ENCODE measurements around the gene SGSM1.

Gene SGSM1

DNA sequence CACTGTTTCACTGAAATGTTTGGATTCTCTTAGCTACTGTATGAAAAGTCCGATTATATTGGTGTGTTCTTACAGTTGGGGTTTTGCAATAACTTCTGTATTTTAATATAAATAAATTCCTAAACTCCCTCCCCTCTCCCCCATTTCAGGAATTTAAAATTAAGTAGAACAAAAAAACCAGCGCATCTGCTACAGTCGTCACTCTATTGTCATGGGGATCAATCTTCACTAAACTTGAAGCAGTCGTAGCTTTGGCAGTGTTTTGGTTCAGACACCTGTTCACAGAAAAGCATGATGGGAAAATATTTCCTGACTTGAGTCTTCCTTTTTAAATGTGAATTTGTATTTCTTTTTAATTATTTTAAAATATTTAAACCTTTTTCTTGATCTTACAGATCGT, 40.8 kb upstream of the SGSM1 start:
- no peak overlapping the region for H3K4me3 ChIP-seq (ENCODE audit: low read depth, low read length)
- POLR2A ChIA-PET, result no interaction called here
- no peaks in the 10 kb centered on the region for H3K4me1 ChIP-seq (ENCODE audit: control insufficient read depth, insufficient read depth, low read length)
- CTCF ChIA-PET, result no interaction called here
- no peaks in the 10 kb centered on the region for H3K9me3 ChIP-seq (ENCODE audit: control insufficient read depth, insufficient read depth, low read depth, low read length)
- no peak overlapping the region for H3K27ac ChIP-seq (ENCODE audit: extremely low read depth, low read depth, low read length)
- TF ChIP-seq ZNF76 (tag by site-specific recombination; IDR thresholded peaks at IDR 0.05; ENCODE audit: borderline replicate concordance, low read depth), result no peak
- TF ChIP-seq ZBTB8A (tag by site-specific recombination; IDR thresholded peaks at IDR 0.05), result no peak
- TF ChIP-seq PRDM2 (tag by site-specific recombination; IDR thresholded peaks at IDR 0.05; ENCODE audit: borderline replicate concordance), result no peak
- no peak for TF ChIP-seq ZBTB1 (tag by site-specific recombination; IDR thresholded peaks at IDR 0.05)
- no peak for TF ChIP-seq INSM2 (tag by site-specific recombination; IDR thresholded peaks at IDR 0.05)
- TF ChIP-seq ZNF404 (tag by site-specific recombination; IDR thresholded peaks at IDR 0.05), result no peak
- H3K36me3 ChIP-seq (ENCODE audit: control insufficient read depth in 2 of 2, insufficient read depth in 1 of 2, low read length in 2 of 2), result no peaks in the 10 kb centered on the region

DNA sequence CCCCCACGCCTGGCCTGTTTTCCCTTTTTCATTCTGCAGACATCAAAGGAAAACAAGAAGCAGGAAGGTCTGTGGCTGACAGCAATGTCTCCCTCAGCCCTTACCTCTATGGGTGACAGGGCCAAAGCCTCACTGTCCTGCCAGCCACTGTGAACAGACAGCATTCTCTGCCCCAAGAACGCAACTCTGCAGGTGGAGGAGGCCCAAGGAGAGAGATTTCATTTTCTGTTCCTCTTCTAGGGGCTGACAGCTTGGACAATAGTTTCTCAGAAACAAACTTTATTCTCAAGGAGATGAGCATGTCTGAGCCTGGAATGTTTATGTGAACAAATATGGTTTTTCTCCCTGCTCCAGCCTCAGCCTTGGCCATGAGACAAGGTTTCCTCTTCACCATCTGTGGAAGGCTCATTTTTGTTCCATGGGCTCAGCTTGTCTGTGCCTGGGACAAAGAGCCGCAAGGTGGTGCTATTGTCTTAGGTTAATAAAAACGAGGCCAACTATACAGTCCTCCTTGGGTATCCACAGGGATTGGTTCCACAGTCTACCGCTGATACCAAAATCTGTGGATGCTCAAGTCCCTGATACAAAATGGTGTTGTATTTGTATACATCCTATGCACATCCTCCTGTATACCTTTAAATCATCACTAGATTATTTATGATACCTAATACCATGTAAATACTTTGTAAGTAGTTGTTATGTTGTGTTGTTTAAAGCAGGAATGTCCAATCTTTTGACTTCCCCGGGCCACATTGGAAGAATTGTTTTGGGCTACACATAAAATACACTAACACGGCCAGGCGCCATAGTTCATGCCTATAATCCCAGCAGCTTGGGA, 37.3 kb upstream of the SGSM1 start:
- no peak for TF ChIP-seq ZNF175 (tag by site-specific recombination; IDR thresholded peaks at IDR 0.05)
- peak; percentile 95 for TF ChIP-seq ZNF654 (tag by site-specific recombination; IDR thresholded peaks at IDR 0.05; ENCODE audit: low read depth)
- TF ChIP-seq IKZF3 (tag by site-specific recombination; IDR thresholded peaks at IDR 0.05), result peak; percentile 30; the same call in 1 of the 2 replicates
- POLR2A ChIA-PET, result no interaction called here
- H3K9me3 ChIP-seq (ENCODE audit: control insufficient read depth, insufficient read depth, low read depth, low read length), result no peaks in the 10 kb centered on the region
- H3K4me3 ChIP-seq (ENCODE audit: low read depth, low read length), result no peak overlapping the region
- no peak overlapping the region for H3K27ac ChIP-seq (ENCODE audit: extremely low read depth, low read depth, low read length)
- CTCF ChIA-PET, result interaction anchor here (0.6 to 7.1 kb wide), 30 partner anchors 11 to 997 kb away, joined by 3 to 121 read pairs (median 5); partner anchors contain the start of gene SGSM1
- no peaks in the 10 kb centered on the region for H3K4me1 ChIP-seq (ENCODE audit: control insufficient read depth, insufficient read depth, low read length)
- no peaks in the 10 kb centered on the region for H3K36me3 ChIP-seq (ENCODE audit: control insufficient read depth in 2 of 2, insufficient read depth in 1 of 2, low read length in 2 of 2)

DNA sequence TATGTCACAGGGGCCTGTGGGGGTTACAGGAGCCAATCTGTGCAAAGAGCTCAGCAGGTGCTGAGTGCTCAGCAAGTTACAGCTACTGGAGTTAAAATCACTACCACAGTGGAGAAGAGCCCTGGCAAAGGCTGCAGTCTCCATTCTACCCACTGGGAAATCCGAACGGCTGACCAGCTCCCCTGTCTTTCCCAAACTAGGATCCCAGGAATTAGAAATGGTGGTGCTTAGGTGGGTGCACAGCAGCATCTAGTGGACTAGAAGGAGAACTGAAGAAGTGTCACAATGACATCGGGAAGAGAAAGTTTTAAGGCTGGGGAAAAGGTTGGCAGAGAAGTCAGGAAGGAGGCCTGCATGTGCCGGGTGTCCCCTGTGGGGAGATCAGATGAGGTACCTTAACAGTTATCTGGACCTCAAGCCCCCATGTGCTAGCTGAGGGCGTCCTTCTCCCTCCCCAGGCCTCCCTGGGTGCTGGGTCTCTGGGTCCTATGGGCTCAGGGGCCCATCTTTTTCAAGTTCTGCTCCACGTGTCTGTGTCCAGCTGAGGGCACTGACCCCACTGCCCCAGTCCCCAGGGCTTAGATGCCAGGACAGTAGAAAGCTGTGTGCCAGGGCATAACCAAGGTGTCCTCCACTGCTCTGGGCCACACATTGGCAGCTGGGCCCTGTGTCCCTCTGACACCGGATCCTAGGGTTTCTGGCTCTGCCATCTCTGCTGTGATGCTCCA, 33.4 kb upstream of the SGSM1 start:
- ChIA-PET POLR2A (interaction anchor here (0.8 kb wide), 1 partner anchor 15 kb away, joined by 3 read pairs; no protein-coding TSS in a partner anchor), CTCF (interaction anchor here (0.6 to 7.1 kb wide), 29 partner anchors 8 to 671 kb away, joined by 3 to 121 read pairs (median 4); no protein-coding TSS in a partner anchor)
- Histone ChIP-seq H3K9me3 (ENCODE audit: control insufficient read depth, insufficient read depth, low read depth, low read length) (no peaks in the 10 kb centered on the region), H3K27ac (ENCODE audit: extremely low read depth, low read depth, low read length) (no peak overlapping the region), H3K4me1 (ENCODE audit: control insufficient read depth, insufficient read depth, low read length) (no peaks in the 10 kb centered on the region), H3K4me3 (ENCODE audit: low read depth, low read length) (no peak overlapping the region), H3K36me3 (ENCODE audit: control insufficient read depth in 2 of 2, insufficient read depth in 1 of 2, low read length in 2 of 2) (no peaks in the 10 kb centered on the region)
- TF ChIP-seq, protein P1, sequence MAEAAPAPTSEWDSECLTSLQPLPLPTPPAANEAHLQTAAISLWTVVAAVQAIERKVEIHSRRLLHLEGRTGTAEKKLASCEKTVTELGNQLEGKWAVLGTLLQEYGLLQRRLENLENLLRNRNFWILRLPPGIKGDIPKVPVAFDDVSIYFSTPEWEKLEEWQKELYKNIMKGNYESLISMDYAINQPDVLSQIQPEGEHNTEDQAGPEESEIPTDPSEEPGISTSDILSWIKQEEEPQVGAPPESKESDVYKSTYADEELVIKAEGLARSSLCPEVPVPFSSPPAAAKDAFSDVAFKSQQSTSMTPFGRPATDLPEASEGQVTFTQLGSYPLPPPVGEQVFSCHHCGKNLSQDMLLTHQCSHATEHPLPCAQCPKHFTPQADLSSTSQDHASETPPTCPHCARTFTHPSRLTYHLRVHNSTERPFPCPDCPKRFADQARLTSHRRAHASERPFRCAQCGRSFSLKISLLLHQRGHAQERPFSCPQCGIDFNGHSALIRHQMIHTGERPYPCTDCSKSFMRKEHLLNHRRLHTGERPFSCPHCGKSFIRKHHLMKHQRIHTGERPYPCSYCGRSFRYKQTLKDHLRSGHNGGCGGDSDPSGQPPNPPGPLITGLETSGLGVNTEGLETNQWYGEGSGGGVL (tag by site-specific recombination; IDR thresholded peaks at IDR 0.05), result no peak
- peak; percentile 75 for TF ChIP-seq ZNF654 (tag by site-specific recombination; IDR thresholded peaks at IDR 0.05; ENCODE audit: low read depth)
- no peak for TF ChIP-seq ZNF114 (tag by site-specific recombination; IDR thresholded peaks at IDR 0.05)
- TF ChIP-seq BCL11A (tag by site-specific recombination; IDR thresholded peaks at IDR 0.05; ENCODE audit: low read depth), result no peak
- TF ChIP-seq, protein P2, sequence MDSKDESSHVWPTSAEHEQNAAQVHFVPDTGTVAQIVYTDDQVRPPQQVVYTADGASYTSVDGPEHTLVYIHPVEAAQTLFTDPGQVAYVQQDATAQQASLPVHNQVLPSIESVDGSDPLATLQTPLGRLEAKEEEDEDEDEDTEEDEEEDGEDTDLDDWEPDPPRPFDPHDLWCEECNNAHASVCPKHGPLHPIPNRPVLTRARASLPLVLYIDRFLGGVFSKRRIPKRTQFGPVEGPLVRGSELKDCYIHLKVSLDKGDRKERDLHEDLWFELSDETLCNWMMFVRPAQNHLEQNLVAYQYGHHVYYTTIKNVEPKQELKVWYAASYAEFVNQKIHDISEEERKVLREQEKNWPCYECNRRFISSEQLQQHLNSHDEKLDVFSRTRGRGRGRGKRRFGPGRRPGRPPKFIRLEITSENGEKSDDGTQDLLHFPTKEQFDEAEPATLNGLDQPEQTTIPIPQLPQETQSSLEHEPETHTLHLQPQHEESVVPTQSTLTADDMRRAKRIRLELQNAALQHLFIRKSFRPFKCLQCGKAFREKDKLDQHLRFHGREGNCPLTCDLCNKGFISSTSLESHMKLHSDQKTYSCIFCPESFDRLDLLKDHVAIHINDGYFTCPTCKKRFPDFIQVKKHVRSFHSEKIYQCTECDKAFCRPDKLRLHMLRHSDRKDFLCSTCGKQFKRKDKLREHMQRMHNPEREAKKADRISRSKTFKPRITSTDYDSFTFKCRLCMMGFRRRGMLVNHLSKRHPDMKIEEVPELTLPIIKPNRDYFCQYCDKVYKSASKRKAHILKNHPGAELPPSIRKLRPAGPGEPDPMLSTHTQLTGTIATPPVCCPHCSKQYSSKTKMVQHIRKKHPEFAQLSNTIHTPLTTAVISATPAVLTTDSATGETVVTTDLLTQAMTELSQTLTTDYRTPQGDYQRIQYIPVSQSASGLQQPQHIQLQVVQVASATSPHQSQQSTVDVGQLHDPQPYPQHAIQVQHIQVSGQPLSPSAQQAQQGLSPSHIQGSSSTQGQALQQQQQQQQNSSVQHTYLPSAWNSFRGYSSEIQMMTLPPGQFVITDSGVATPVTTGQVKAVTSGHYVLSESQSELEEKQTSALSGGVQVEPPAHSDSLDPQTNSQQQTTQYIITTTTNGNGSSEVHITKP (tag by site-specific recombination; IDR thresholded peaks at IDR 0.05), result 0 out of 2 replicates have a peak, but pooled peaks have one; percentile 19
- TF ChIP-seq ZNF202 (tag by site-specific recombination; IDR thresholded peaks at IDR 0.05; ENCODE audit: borderline replicate concordance), result no peak
- no peak for TF ChIP-seq ZNF132 (tag by site-specific recombination; IDR thresholded peaks at IDR 0.05; ENCODE audit: borderline replicate concordance)
